RWPE2 (cell line): ENCODE measurements around the gene MOCOS.
"Not testable (repeated sequence)": the region's sequence is repeated elsewhere in the genome, so short reads cannot be mapped to it uniquely, and the experiment has no call there.

ENCODE experiments used
- ATAC-seq: fragments of 200-7000 bp; cut with Tn5 transposase; 3 replicates; pipeline ENCODE4 v1.9.1; 2021; ENCODE audit warnings: low read depth
- DNase-seq: peaks from one replicate; pipeline ENCODE4 v3.0.0-alpha.2; 2020; ENCODE audit warnings: low spot score
- H3K27ac ChIP-seq: fragments of 450-650 bp; 2 replicates; pipeline ENCODE4 v1.5.1; 2017; ENCODE audit warnings: mild to moderate bottlenecking; ENCODE audit not compliant: poor library complexity, severe bottlenecking
- H3K27me3 ChIP-seq: fragments of 250-450 bp; sonication (Bioruptor Pico); 2 replicates; pipeline ENCODE4 v1.5.1; 2021; ENCODE audit warnings: mild to moderate bottlenecking, moderate library complexity; ENCODE audit not compliant: insufficient read depth, poor library complexity, severe bottlenecking
- H3K36me3 ChIP-seq: fragments of 250-450 bp; sonication (Bioruptor Pico); 2 replicates; pipeline ENCODE4 v1.5.1; 2020; ENCODE audit warnings: low read depth, mild to moderate bottlenecking, moderate library complexity
- H3K4me1 ChIP-seq: fragments of 250-450 bp; sonication (Bioruptor Pico); 2 replicates; pipeline ENCODE4 v1.5.1; 2021; ENCODE audit warnings: mild to moderate bottlenecking, moderate library complexity; ENCODE audit not compliant: insufficient read depth, poor library complexity, severe bottlenecking
- H3K4me3 ChIP-seq: fragments of 250-450 bp; sonication (Bioruptor Pico); 2 replicates; pipeline ENCODE4 v1.5.1; 2021; ENCODE audit warnings: mild to moderate bottlenecking, moderate library complexity; ENCODE audit not compliant: severe bottlenecking
- H3K9me3 ChIP-seq: fragments of 250-450 bp; sonication (Bioruptor Pico); 2 replicates; pipeline ENCODE4 v1.5.1; 2021; ENCODE audit warnings: mild to moderate bottlenecking, moderate library complexity; ENCODE audit not compliant: severe bottlenecking
- CTCF ChIP-seq: fragments of 450-650 bp; IDR thresholded peaks from one replicate; pipeline ENCODE4 v1.5.1; 2017; ENCODE audit warnings: mild to moderate bottlenecking, moderate library complexity; ENCODE audit not compliant: poor library complexity, severe bottlenecking

The MOCOS gene

GRCh38 chr18:36203360-36203895 lies 16.1 kb downstream of the MOCOS start:
- no peak for TF ChIP-seq CTCF
- no peaks in the 10 kb centered on the region for H3K9me3 ChIP-seq
- H3K4me3 ChIP-seq = no peak overlapping the region
- H3K36me3 ChIP-seq = peaks cover 66% of the 10 kb centered on the region
- H3K27ac ChIP-seq = no peak overlapping the region
- DNase-seq (no peak), ATAC-seq (no peak)
- H3K4me1 ChIP-seq = no peaks in the 10 kb centered on the region
- no peaks in the 10 kb centered on the region for H3K27me3 ChIP-seq

DNA sequence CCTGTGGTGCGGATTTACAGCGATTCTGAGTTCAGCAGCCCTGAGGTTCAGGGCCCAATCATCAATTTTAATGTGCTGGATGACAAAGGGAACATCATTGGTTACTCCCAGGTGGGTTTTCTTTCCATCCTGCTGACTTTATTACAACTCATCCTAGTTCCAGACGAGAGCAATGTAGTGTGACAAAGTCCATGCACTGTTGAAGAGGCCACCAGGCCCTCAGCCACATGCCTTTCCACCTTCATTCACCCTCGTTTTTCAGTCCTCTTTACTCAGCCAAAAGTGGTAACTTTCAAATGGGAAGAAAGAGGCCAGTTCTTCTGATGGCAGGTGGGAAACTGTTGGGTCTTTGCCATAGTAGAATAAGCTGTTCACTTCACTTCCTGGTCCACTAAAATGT lies 17.9 kb downstream of the MOCOS start:
- H3K27me3 ChIP-seq = no peaks in the 10 kb centered on the region
- ATAC-seq = no peak
- no peaks in the 10 kb centered on the region for H3K4me1 ChIP-seq
- H3K4me3 ChIP-seq = no peak overlapping the region
- H3K36me3 ChIP-seq = peaks cover 66% of the 10 kb centered on the region
- H3K27ac ChIP-seq = no peak overlapping the region
- no peak for DNase-seq
- no peak for TF ChIP-seq CTCF
- no peaks in the 10 kb centered on the region for H3K9me3 ChIP-seq

GRCh38 chr18:36207303-36207702 lies 20.0 kb downstream of the MOCOS start:
- H3K4me1 ChIP-seq = no peaks in the 10 kb centered on the region
- ATAC-seq (no peak), DNase-seq (no peak)
- H3K4me3 ChIP-seq = no peak overlapping the region
- no peaks in the 10 kb centered on the region for H3K9me3 ChIP-seq
- H3K27ac ChIP-seq = no peak overlapping the region
- H3K36me3 ChIP-seq = peaks cover 76% of the 10 kb centered on the region
- no peak for TF ChIP-seq CTCF
- no peaks in the 10 kb centered on the region for H3K27me3 ChIP-seq

DNA sequence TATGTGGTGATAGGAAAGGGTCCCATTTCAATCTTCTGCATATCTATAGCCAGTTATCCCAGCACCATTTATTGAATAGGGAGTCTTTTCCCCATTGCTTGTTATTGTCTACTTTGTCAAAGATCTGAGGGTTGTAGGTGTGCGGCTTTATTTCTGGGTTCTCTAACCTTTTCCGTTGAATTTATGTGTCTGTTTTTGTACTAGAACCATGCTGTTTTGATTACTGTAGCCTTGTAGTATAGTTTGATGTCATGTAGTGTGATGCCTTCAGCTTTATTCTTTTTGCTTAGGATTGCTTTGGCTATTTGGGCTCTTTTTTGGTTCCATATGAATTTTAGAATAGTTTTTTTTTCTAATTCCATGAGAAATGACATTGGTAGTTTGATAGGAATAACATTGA lies 20.7 kb downstream of the MOCOS start:
- not testable (repeated sequence) for H3K9me3 ChIP-seq, ATAC-seq, H3K27ac ChIP-seq, DNase-seq, H3K4me3 ChIP-seq, H3K27me3 ChIP-seq, H3K4me1 ChIP-seq
- peaks cover 81% of the 10 kb centered on the region for H3K36me3 ChIP-seq

GRCh38 chr18:36211612-36212065 lies 24.3 kb downstream of the MOCOS start:
- Histone ChIP-seq H3K27ac (no peak overlapping the region), H3K9me3 (no peaks in the 10 kb centered on the region), H3K4me1 (no peaks in the 10 kb centered on the region), H3K36me3 (peaks cover 87% of the 10 kb centered on the region), H3K4me3 (no peak overlapping the region), H3K27me3 (no peaks in the 10 kb centered on the region)
- ATAC-seq (no peak), DNase-seq (no peak)
- no peak for TF ChIP-seq CTCF
